Activated CD8-positive, alpha-beta memory T cell treated with anti-CD3 and anti-CD28 coated beads for 48 hours (primary cell): ENCODE results near the gene ANAPC2.

Experiments
- DNase-seq, 3 experiments: peaks; one replicate each; pipeline ENCODE4 v3.0.0-alpha.2; 2020; ENCODE audit warnings: low read depth in 2 of 3, low spot score in 2 of 3

The ANAPC2 gene

DNA sequence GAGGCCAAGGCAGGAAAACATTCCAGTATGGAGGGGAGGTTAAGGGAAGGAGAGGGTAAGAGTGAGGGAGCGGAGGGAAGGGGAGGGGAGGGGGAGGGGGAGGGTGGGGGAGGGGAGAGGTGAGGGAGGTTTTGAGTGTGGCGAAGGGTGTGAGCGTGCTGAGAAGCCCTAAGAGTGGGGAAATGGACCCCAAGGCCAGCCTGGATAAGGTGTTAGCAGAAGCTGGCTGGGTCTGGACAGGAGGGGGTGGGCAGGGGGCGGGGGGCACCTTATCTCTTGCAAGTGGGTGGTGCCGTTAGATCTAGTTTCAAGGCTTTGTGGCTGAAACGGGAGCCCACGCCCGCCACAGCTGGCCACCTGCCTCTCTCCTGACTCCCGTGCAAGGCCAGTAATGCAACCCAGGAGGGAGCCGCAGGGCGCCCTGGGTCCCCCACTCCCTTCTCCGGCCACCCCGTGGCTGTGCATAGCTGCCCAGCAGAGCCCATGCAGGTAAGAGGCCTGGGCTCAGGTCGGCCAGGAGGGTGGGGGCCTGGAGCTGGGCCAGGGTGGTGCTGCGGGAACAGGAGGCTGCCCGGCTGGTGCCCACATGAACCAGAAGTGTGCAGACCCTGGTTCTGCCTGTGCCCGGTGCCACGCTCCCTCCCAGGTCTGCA is 39.6 kb upstream of the ANAPC2 start:
- no peak for DNase-seq

DNA sequence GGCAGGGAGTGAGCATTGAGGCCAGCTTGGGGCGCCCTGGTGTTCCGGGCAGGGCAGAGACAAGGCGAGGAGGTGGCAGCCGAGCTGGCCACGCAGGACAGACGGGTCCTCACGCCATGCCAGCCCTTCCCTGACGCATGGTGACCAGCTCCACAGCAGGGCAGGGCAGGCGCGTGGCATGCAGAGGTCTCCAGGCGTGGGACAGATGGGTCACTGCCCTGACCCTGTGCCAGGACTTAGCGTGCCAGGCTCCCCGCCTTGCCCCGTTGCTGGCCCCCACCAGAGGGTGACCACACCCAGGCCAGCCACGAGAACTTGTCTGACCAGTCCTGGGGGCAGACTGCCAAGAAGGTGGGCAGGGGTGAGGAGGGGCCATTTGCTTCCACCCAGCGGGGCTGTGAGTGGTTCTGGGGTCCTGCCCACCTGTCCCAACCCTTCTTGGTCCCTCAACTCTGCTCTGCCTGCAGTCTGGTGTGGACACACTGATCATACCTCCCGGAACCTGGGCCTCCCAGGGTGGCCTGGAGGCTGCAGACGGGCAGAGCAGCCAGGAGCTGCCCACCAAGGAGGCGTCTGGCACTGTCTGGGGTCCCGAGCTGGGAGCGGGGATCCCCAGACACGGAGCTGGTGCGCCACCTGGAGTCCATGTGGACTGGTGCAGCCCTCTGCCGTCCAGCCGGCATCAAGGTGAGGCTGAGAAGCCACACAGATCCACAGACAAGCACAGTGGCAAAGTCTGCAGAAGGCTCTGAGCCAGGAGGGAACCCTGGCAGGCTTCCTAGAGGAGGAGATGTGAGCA is 38.9 kb upstream of the ANAPC2 start, which contains the start of gene RNF224:
Gene RNF224, plus strand, starts transcription at position 449 of the 799 bp plus-strand sequence. CDS start 834 bp downstream, outside the sequence.
- DNase-seq = peak; percentile 51 to 79 (median 72)

DNA sequence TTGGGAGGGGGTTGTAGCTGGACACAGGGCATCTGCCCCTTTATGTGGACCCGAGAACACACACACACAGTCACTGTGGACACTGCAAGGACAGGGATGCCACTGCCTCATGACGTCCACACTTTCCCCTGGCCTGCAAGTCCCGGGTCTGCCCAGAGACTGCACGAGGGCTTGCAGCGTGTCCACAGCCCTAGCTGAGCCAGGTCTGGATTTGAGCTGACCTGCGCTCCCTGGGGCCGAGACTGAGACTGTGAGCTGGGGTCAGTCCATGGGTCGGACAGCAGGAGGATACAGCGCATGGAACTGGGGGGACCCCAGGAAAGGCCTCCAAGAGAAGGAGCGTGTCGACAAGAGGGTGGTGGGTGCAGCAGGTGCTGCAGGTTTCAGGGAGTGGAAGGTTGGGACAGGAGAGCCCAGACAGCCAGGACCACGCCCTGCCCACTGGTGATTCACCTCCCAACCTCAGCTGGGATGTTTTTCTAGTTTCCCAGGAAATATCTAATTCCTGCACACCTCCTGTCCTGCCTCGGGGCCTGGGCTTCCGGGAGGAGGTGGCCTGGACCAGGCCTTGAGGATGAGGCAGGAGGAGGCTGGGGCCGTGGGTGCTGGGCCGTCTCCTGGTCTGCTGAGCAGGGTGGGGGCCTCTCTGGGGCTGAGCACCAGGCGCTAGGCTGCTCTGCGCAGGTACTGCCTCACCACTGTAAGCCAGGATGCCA is 38.1 kb upstream of the ANAPC2 start:
- no peak for DNase-seq

DNA sequence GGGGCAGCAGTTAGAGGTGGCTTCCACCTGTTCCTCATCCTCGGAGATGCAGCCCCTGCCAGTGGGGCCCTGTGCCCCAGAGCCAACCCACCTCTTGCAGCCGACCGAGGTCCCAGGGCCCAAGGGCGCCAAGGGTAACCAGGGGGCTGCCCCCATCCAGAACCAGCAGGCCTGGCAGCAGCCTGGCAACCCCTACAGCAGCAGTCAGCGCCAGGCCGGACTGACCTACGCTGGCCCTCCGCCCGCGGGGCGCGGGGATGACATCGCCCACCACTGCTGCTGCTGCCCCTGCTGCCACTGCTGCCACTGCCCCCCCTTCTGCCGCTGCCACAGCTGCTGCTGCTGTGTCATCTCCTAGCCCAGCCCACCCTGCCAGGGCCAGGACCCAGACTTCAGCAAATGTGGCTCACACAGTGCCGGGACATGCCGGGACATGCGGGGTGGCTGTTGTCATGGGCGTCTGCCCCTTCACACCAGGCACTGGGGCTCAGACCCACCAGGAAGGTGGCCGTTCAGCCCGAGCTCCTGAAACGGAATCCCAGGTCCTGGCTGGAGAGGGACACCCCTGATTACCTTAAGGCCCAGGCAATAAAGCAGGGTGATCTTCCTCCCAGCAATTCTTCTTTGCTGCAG is 37.5 kb upstream of the ANAPC2 start:
- DNase-seq = no peak

DNA sequence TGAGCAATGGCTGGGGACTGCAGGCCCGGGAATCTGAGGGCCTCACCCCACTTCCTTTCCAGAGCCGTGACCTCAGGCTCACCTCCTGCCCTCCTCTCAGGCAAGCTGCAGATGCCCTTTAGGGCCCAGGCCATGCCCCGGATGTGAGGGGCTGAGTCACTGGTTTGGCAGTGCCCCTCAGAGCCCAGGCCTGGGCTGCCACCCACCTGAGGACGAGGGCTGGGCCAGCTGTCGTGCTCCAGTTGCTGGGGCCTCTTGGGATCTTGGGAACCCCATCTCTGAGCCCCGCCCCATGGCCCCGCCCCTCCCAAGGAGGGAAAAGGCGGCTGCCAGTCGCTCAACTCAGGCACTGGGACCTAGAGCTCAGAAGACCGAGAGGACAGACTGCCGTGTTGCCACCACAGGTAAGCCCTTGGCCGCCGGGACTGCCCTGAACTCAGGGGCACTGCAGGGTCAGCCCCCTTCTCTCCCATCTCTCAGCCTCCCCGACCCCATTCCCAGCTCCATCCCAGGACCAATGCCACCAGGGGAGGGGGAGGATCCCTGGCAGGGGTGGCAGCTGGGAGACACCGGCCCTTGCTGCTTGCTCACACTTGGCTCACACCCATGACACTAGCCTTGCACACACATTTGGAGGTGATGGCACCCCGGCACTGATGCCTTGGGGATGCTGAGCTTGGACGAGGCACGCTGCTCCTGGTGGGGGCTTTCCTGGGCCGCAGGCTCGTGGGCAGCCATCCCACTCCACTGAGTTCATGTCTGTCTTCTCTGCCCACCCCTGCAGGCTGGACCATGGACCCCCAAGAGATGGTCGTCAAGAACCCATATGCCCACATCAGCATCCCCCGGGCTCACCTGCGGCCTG is 36.7 kb upstream of the ANAPC2 start, which contains the start of gene CYSRT1:
Gene CYSRT1, plus strand, starts transcription at position 345 of the 865 bp plus-strand sequence. Its CDS starts 448 bp downstream, at position 793.
- no peak for DNase-seq

DNA sequence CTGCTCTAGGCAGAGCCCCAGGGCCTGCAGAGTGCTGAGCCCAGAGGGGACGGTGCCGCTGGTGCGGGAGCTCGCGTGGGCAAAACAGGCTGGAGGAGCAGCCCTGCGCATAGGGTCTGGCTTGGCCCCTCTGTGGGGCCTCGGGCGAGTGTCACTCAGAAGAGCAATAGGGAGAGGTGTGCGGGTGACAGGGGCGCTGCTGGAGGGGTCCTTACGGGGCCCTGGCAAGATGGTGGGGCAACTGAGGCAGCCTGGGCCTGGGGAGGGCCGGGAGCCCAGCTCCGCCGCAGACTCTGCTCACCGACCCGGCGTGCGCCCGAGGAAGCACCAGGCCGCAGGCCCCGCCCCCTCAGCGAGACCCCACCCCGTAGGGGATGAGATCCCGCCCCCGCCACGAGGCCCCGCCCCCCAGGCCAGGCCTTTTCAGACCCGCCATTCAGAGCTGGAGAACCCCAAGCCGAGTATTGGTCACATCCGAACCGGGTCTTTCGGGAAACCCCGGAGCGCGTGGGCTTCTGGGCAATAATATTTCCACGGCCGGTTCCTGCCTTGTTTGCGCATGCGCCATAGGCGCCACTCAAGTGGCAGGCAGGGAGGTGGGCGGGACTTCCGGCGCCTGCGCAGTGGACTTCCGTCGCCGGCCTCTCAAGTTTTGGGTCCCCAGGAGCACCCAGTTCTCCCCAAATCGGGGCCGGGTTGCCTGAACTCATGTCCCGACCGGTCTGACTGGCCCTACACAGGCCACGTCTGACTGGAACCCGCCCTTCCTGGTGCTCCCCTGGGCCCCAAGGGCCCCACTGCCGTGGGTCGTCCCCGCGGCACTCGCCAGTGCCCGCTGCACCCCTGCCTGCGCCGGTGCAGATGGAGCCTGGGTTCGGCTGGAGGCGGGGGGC is 35.0 kb upstream of the ANAPC2 start:
- DNase-seq = peak; percentile 97 to 99 (median 99)

DNA sequence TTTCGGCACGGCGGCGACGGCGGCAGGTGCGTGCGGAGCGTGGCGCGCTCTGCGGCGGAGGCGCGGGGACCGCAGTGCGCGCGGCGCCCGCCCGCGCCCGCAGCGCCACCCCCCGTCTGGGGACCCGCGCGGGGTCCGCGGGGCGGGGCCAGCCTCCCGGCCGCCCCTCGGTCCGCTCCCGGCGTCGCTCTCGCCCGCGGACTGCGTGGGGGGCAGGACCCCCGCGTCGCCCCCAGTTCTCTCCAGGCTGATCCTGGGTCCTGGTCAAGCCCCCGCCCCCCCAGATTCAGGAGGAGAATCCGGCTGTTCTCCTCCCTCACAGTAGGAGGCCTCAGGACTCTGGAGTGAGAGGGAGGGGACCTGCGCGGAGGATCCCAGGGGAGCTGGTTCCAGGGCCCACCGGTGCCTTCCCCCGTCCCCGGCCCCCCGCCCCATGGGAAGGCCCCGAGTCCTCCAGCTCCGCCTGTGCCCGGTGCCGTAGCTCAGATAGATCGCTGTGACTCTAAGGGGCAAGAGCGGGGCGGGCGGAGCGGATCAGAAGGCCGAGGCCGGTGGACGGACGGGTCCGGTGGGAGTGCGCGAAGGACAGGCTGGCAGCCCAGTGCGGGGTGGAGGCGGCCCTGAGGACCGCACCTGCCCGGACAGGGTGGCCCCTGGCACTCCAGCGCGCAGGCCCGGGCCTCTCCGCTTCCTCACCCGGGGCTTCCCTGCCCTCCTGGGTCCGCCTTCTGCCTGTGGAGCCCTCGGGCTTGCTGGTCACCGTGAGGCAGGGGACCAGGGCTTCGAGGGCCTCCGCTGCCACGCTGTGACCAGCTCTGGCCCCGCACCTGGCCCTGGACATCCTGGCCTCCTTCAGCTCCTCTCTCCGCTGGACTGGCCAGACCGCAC is 34.1 kb upstream of the ANAPC2 start, which contains the start of gene RNF208:
Gene RNF208, minus strand, starts transcription at position 51 of the 888 bp plus-strand sequence. CDS start 1,028 bp downstream, outside the sequence.
- DNase-seq = no peak

DNA sequence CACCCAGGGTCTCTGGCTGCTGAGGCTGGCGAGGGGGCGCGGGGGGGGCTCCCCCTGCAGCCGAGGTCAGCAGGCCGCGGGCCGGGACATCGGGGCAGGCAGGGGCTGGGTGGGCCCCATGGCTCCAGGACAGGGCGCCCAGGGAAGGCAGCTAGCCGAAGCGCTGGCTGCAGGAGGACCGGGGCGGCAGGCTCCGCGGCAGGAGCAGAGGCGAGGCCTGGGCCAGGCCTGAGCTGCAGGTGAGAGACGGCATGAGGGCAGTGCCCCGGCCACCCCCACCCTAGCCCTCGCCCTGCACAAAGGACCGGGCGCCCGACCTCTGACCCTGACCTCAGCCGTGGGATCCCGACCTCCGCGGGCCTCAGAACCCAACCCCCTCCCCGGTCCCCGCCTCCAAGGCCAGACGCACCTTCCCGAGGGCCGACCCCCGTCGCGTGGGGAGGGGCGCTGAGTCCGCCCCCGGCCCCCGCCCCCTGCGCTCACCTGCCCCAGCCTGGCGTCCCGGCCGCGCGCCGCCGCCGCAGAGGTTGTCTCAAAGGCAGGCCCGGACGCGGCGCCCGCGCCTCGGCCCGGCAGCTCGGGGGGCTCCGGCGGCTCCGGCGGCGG is 33.2 kb upstream of the ANAPC2 start:
- no peak for DNase-seq

DNA sequence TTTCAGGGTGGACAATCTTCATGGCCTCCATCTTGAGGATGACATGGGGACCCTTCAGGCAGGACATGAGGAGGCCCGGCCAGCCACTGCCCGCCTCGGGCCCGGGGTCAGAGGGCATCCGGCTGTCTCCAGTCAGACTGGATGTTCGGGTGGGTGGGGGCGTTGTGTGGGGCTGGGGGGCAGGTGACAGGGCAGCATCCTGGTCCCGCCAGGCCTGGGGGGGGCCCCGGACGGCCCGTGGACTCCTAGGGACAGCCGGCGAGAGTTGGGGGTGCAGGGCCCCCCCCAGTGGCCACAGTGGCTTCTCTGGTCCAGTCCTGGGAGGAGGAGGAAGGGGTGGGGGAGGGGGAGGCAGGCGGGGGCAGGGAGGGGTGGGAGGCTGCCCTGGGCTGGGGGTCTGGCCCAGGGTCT is 32.7 kb upstream of the ANAPC2 start:
- DNase-seq = no peak

DNA sequence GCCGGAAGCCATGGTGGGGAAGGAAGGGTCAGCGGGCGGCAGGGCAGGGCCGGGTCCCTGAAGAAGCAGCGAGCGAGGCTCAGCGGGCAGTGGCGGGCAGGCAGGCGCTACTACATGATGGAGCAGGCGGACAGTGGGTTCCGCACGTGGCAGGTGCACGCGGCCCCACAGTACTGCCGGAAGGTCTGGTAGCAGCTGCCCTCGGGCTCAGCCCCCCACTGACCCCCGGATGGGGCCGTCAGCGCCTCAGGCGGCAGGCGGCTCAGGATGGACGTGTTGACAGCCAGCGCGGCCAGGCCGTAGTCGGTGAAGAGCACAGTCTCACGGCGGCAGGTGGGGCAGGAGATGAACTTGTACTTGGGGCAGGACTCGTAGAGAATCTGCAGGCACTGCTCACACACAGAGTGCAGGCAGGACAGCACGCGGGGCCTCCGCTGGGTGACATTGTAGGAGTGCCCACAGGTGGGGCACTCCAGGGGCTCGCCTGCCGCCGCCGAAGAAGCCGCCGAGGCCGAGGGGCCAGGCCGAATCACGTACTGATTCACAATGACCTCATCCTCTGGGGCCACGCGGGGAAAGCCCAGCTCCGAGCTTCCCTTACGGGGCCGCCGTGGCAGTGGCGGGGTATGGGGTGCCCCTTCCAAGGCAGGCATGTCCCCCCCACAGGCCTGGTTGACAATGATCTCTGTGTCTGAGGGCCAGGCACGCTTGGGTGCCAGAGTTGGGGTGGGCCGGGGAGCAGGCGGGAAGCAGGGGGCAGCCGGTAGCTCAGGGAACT is 32.1 kb upstream of the ANAPC2 start:
- no peak for DNase-seq

DNA sequence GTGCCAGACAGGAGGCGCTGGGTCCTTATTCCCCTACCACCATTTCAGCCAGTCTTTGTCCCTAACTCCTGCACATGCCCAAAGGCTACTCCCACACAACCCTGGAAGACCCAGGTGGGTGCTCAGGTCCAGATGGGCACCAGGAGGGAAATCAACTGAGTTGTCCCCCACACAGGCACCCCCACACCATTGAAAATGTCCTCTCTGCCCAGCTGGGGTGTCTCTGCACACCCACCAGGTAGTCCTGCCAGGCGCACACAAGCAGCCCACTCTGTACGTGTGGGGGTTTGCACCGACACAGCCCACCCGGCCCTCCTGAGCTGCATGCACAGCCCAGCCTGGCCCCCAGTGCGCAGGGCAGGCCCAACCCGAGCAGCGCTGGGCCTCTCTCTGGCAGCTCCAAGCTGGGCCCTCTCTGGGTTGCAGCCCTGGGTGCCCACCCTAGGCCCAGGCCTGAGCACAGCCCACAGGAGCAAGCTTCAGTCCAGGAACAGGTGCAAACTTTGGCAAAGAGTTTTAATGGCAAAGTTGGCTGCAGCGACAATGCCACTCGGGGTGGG is 31.5 kb upstream of the ANAPC2 start:
- DNase-seq = no peak

DNA sequence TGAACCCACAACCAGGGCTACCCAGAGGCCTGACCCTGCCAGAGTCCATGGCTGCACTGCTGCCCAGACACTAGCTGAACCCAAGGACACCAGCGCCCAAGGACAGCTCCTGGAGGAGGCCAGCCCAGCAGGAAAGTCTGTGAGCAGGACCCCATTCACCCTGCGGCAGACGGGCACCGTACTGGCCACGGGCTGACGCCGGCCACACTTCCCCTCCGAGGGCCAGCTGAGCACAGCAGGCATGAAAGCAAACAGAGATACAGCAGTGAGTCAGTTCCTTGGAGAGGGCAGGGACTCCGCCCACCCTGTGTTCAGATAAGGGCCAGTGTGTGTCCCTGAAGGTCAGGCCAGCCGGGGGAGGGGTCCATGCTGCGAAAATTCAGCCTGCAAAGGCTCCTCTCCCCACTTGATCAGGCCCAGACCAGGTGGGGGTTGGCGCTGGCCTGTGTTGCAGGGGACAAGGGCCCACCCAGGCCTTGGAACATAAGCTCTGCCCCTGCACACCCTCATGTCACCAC is 30.5 kb upstream of the ANAPC2 start:
- DNase-seq = no peak

DNA sequence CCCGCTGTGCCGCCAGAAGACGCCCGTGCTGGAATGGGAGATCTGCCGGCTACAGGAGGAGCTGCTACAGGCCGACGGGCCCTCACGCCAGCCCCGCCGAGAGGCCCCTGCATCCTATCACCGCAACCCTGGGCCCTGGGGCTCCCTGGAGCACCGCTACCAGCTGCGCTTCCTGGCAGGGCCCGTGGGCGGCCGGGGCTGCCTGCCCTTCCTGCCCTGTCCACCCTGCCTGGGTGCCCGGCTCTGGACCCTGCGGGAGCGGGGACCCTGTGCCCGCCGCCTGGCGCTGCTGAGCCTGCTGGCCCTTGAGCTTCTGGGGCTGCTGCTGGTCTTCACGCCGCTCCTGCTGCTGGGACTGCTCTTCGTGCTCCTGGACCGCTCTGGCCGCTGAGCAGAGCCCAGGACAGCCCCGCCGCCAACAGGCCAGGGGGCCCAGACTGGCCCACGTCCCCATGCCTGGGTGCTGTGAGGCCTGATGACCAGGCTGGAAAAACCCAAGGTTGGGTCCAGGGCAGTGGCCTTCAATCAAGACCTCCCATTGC is 29.9 kb upstream of the ANAPC2 start:
- DNase-seq = no peak

DNA sequence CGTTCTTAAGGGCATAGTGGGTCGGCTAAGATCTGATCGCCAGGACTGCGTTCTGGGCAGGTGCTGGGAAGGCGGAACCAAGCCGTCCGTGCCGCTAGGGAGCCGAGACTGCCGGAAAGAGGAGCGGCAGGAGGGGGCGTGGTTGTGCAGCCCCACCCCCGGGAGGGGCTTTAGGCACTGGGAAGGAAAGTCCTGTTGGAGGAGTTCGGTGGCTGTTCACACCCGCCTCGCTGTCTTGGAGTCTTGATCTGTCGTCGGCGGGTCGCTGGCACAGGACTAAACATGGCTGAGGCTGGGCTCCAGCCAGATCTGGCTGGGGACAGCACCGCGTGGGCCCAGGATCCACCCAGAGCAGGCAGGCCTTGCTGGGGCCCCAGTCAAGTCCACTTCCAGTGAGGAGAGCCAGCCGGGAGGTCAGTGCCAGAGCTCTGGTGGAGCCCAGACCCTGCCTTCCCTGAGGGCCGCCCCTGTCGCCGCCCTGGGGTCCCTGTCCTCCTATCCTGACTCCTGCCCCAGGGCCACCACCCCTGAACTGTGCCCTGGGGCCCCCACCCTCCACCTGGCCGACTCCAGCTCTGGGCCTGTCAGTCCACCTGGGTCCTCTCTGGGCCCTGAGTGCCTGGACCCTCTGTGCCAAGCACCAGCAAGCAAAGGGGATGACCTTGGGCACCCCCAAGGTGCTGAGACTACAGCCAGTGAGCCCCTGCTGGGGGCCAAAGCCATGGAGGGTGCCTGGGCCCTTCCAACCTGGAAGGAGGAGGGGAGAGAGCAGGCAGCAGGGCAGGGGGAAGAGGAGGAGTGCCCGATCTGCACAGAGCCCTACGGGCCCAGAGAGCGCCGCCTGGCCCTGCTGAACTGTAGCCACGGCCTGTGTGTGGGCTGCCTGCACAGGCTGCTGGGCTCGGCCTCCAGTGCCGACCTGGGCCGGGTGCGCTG is 29.2 kb upstream of the ANAPC2 start:
- DNase-seq = no peak
